ENCODE measurements around the gene FAT1. TPM values are rescaled to one million over a fixed set of nuclear protein-coding genes. Genes with fewer than 3 reads are reported as not detected.
"Not testable (repeated sequence)": the region's sequence is repeated elsewhere in the genome, so short reads cannot be mapped to it uniquely, and the experiment has no call there.

Gene FAT1
- total and polyA plus RNA-seq, 9 of the 15 experiments (the other 6 are each of a cell fraction or from before 2014, with no cell fraction given), result 6.0 to 38.4 (median 21.4) TPM

GRCh38 chr4:186756550-186756949 lies 32.9 kb upstream of the FAT1 start:
- TF ChIP-seq ZNF146 (CRISPR knock-in tag; IDR thresholded peaks at IDR 0.05; ENCODE audit: unreplicated experiment) (peak; percentile 92), KDM5B (IDR thresholded peaks at IDR 0.05; ENCODE audit: insufficient replicate concordance, low read depth, low read length) (peak; percentile 26), BCOR (IDR thresholded peaks at IDR 0.05) (peak; percentile 23; the same call in 1 of the 2 replicates), SUPT5H (IDR thresholded peaks at IDR 0.05) (peak; percentile 36; the same call in 1 of the 2 replicates)
- BruUV-seq (replicated peaks); POLR2A ChIA-PET; H4K20me1 ChIP-seq (replicated peaks; ENCODE audit: control insufficient read depth, insufficient read depth, low read length); H2AFZ ChIP-seq (ENCODE audit: low read depth, low read length); ATAC-seq; H3K9me3 ChIP-seq (replicated peaks; ENCODE audit: control insufficient read depth, insufficient read depth, low read depth, low read length); CTCF ChIA-PET (ENCODE audit: low intra/inter-chr PET ratio); FAIRE-seq; H3K9me1 ChIP-seq (ENCODE audit: control insufficient read depth, insufficient read depth, low read length); H3K27me3 ChIP-seq (ENCODE audit: control insufficient read depth in 2 of 2, insufficient read depth in 2 of 2, low read length in 2 of 2); DNase-seq (ENCODE audit: extremely low read depth in 1 of 4, low spot score in 3 of 4); H3K27ac ChIP-seq (ENCODE audit: extremely low read depth, low read depth, low read length); H3K4me3 ChIP-seq; intact Hi-C loops (cut with micrococcal nuclease); in situ Hi-C loops (cut with MboI); H3K4me1 ChIP-seq (replicated peaks in 1 of 2; ENCODE audit: control insufficient read depth in 2 of 2, insufficient read depth in 2 of 2, low read length in 2 of 2): not testable (repeated sequence)
- peaks cover 11% of the 10 kb centered on the region; the same call in 2 of the 3 replicates for H3K36me3 ChIP-seq (ENCODE audit: control insufficient read depth, insufficient read depth, low read length)
- 57% methylated on average over 5 of the region's 5 CpGs for WGBS (ENCODE audit: insufficient coverage, low coverage, missing lambda C conversion rate)
- H3K9ac ChIP-seq (ENCODE audit: insufficient read depth in 1 of 2, low read depth in 2 of 2, low read length in 2 of 2), result 0 out of 4 replicates have a peak overlapping the region, but pooled peaks of 1 of the 2 experiments have one; percentile 86
- peaks cover 58% of the 10 kb centered on the region for H3K79me2 ChIP-seq (ENCODE audit: control insufficient read depth, insufficient read depth, low read length)
- H3K4me2 ChIP-seq (ENCODE audit: insufficient read depth, low read length), result peak overlapping the region; percentile 54
